Adipose tissue (tissue), 3 donors: ENCODE measurements around the gene LIPC. TPM values are rescaled to one million over a fixed set of nuclear protein-coding genes. Genes with fewer than 3 reads are reported as not detected.
A peak's percentile ranks its signal among the peaks of the same experiment; 100 is the strongest.

Experiments
- H3K27ac ChIP-seq: one replicate; pipeline ENCODE4 v1.5.1; 2013; ENCODE audit warnings: low read depth, low read length
- WGBS, 3 donors: extraction: QIAGEN DNeasy Blood & Tissue Kit; methylation state at CpG; one replicate each; pipeline ENCODE4 v1.1.7; 2013; 5-methylcytosine and 5-hydroxymethylcytosine counted together
- polyA plus RNA-seq, 3 donors: library from polyadenylated mRNA; stranded (reverse); fragments of 200-250 nt; gene quantifications; one replicate each; pipeline ENCODE4 v1.2.3, GENCODE V29; 2013
- donor health status: healthy with polysubstance abuse.
- donor health status: Bipolar disorder and iron deficiency.
- donor health status: healthy.

LIPC gene
- polyA plus RNA-seq, 3 donors: 0.28 to 0.56 (median 0.40) TPM

- no peak overlapping the region for H3K27ac ChIP-seq
- WGBS, 3 donors: 89 to 91% (median 89%) methylated on average over 4 of the region's 4 CpGs
These were observed 69.2 kb downstream of the LIPC start for GRCh38 chr15:58501006-58501405.

GRCh38 chr15:58501636-58502188 lies 69.9 kb downstream of the LIPC start:
- H3K27ac ChIP-seq: no peak overlapping the region
- WGBS, 3 donors: 74 to 89% (median 87%) methylated on average over 4 of the region's 4 CpGs

- no peak overlapping the region for H3K27ac ChIP-seq
- WGBS, 3 donors: 92 to 96% (median 93%) methylated on average over 6 of the region's 6 CpGs
These were observed 71.6 kb downstream of the LIPC start for GRCh38 chr15:58503139-58504027.

GRCh38 chr15:58504674-58505234 lies 73.0 kb downstream of the LIPC start:
- H3K27ac ChIP-seq: no peak overlapping the region
- 94 to 98% (median 96%) methylated on average over 6 of the region's 6 CpGs for WGBS, 3 donors

GRCh38 chr15:58505581-58505980 lies 73.8 kb downstream of the LIPC start:
- H3K27ac ChIP-seq: no peak overlapping the region
- WGBS, 3 donors: 93 to 97% (median 94%) methylated on average over 7 of the region's 7 CpGs

- 77% methylated on average over 4 of the region's 4 CpGs for WGBS, 3 donors
- H3K27ac ChIP-seq: peak overlapping the region; percentile 6
These were observed 74.3 kb downstream of the LIPC start for GRCh38 chr15:58506064-58506490.

GRCh38 chr15:58506783-58507668 lies 75.2 kb downstream of the LIPC start:
- H3K27ac ChIP-seq: no peak overlapping the region
- WGBS, 3 donors: 66 to 85% (median 68%) methylated on average over 9 of the region's 9 CpGs

- no peak overlapping the region for H3K27ac ChIP-seq
- WGBS, 3 donors: 89 to 97% (median 93%) methylated on average over 1 of the region's 1 CpG
These were observed 77.8 kb downstream of the LIPC start for GRCh38 chr15:58509556-58509955.

- WGBS, 3 donors: 64 to 84% (median 71%) methylated on average over 10 of the region's 10 CpGs
- H3K27ac ChIP-seq: no peak overlapping the region
These were observed 79.2 kb downstream of the LIPC start for GRCh38 chr15:58510715-58511598.

GRCh38 chr15:58511599-58511987 lies 79.8 kb downstream of the LIPC start:
- H3K27ac ChIP-seq: no peak overlapping the region
- 75 to 79% (median 77%) methylated on average over 3 of the region's 3 CpGs for WGBS, 3 donors

GRCh38 chr15:58512522-58512921 lies 80.7 kb downstream of the LIPC start:
- H3K27ac ChIP-seq: no peak overlapping the region
- 87 to 89% (median 88%) methylated on average over 10 of the region's 10 CpGs for WGBS, 3 donors

- no peak overlapping the region for H3K27ac ChIP-seq
- 83 to 93% (median 87%) methylated on average over 4 of the region's 4 CpGs for WGBS, 3 donors
These were observed 81.2 kb downstream of the LIPC start for GRCh38 chr15:58513008-58513407.

- 85 to 89% (median 87%) methylated on average over 10 of the region's 10 CpGs for WGBS, 3 donors
- no peak overlapping the region for H3K27ac ChIP-seq
These were observed 82.0 kb downstream of the LIPC start for GRCh38 chr15:58513726-58514336.

- 54 to 95% (median 59%) methylated on average over 8 of the region's 8 CpGs for WGBS, 3 donors
- no peak overlapping the region for H3K27ac ChIP-seq
These were observed 84.0 kb downstream of the LIPC start for GRCh38 chr15:58515807-58516206.

GRCh38 chr15:58517252-58517681 lies 85.5 kb downstream of the LIPC start:
- H3K27ac ChIP-seq: no peak overlapping the region

GRCh38 chr15:58517682-58518525 lies 86.1 kb downstream of the LIPC start:
- 65 to 88% (median 71%) methylated on average over 9 of the region's 9 CpGs for WGBS, 3 donors
- no peak overlapping the region for H3K27ac ChIP-seq

More at GRCh38 chr15:58517252-58517681, 85.5 kb downstream of the LIPC start:
- WGBS, 3 donors: 83 to 89% (median 86%) methylated on average over 3 of the region's 3 CpGs
